ENCODE data around the gene COX7A2L.

- TF ChIP-seq POLR2A (IDR thresholded peaks at IDR 0.05) (no peak), CTCF (IDR thresholded peaks at IDR 0.05) (no peak)
Measured at GRCh38 chr2:42334220-42334619, 26.8 kb downstream of the COX7A2L start.
